HG03139 (cell line): ENCODE measurements around the gene WDR47.
"Not testable (repeated sequence)": the region's sequence is repeated elsewhere in the genome, so short reads cannot be mapped to it uniquely, and the experiment has no call there.

Experiments used
- ATAC-seq: cut with Tn5 transposase; IDR thresholded peaks from one replicate; pipeline ENCODE4 v1.9.1; 2021; ENCODE audit not compliant: unreplicated experiment

Gene WDR47

DNA sequence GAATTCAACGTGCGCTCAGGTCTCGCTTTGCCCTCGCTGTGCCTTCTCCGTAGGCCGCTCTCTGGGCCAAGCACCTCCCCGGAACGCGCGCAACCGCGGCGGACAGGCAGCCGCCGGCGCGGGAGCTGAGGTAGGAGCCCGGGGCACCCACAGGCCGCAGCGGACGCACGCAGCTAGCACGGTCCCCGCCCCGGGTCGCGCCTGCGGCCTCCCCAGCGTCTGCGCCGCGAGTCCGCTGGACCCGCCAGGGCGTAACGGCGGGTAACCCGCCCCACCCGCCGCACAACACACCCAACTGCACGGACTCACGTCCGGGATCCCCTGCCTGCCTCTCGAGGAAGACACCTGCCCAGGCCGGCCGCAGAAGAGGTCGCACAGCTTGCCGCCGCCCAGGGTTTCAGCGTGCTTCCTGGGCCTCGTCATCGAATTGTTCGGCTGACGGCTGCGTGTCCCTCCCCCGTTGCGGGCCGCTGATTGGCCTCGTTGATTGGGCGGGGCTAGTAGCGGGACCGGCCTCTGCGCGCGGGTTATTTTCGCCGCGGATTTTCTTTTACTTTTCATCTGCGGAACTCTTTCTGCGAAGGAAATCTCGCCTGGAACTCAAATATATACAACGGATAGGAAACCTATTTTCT, 78.7 kb downstream of the WDR47 start, which contains the start of gene CLCC1:
Gene CLCC1 (minus strand): TSS at position 433 of the 635 bp plus-strand sequence. CDS start 13,047 bp downstream, outside the sequence.
- ATAC-seq = peak; percentile 90

DNA sequence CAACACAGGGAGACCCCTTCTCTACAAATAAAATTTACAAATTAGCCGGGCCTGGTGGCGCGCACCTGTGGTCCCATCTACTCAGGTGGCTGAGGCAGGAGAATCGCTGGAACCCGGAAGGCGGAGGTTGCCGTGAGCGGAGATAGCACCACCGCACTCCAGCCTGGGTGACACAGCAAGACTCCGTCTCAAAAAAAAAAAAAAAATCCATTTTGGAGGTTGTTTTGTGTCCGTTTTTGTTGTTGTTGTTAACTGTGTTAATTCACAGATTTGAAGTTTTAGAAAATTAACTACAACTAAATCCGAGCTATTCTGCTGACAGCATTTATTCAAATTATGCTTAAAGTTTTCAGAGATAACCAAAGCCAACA, 79.2 kb downstream of the WDR47 start:
- no peak for ATAC-seq

DNA sequence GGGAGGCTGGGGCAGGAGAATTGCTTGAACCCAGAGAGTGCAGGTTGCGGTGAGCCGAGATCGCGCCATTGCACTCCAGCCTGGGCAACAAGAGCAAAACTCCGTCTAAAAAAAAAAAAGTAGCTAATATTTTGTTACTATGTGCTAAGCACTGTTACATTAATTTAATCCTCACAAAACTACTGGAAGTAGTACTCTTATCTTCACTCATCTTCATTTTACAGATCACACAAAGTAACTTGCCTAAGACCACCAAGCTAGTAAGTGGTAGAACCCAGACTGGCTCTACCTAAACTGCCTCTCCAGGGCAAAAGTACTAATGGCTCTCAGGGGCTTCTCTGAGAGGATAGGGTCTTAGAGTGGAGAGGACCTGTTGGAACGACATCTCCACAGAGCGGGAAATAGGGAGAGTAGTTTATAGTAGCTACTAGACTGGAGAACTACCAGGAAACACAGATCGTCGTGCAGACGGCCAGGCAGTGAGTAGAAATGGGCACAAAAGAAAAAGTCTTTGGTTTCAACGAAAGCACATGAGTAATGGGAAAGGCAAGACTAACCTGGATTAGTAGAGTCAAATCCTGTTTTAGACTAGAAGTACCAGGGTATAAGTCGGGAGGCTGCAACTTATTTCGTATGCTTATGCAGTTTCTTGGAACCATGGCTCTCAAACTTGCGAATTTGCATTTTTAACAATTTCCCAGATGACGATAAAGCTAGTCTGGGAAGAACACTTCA, 80.0 kb downstream of the WDR47 start:
- no peak for ATAC-seq

DNA sequence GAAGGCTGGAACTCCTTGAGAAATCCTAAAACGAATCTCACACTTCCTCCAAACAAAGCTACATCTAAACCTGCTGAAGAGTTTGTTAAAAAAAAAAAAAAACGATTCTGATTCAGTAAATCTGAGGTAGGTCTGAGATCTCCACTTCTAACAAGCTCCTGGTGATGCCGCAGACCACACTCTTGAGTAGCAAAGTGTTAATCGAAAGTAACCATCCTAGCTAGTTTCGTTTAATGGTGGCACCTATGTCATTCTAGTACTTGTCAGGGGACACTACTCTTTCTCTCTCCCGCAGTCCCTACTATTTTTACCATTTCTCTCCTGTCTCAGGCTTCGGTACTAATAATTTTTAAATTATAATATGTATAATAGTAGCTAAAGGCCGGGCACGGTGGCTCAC, 80.7 kb downstream of the WDR47 start:
- no peak for ATAC-seq

DNA sequence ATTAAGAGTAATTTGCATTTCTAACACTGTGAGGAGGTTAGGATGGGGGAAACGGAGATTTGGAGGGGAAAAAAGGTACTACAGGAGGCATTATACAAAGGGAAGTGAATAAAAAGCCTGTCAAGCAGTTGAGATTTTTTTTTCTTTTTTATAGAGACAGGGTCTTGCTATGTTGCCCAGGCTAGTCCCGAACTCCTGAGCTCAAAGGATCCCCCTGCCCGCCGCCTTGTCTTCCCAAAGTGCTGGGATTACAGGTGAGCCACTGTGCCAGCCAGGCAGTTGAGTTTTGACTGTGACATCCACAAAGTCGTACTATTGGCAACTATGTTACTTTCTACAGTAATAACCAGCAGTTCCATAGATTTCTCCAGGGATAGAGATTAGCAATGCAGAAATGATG, 81.2 kb downstream of the WDR47 start:
- ATAC-seq = no peak

DNA sequence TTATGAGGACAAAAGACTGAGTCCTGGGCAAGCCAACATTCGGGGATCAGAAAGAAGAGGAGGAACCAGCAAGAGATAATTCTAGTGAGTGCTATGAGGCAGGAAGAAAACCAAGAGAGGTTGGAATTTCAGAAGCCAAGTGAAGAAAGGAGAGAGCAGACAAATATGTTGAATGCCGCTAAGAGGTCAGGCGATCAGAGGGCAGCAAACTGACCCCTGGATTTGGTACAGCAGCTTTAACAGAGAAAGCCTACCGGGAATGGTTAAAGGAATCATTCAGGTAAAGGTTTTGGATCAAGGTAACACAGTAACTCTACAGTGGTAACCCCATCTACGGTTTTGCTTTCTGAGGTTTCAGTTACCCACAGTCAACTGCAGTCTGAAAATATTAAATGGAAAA, 84.0 kb downstream of the WDR47 start:
- ATAC-seq = no peak

DNA sequence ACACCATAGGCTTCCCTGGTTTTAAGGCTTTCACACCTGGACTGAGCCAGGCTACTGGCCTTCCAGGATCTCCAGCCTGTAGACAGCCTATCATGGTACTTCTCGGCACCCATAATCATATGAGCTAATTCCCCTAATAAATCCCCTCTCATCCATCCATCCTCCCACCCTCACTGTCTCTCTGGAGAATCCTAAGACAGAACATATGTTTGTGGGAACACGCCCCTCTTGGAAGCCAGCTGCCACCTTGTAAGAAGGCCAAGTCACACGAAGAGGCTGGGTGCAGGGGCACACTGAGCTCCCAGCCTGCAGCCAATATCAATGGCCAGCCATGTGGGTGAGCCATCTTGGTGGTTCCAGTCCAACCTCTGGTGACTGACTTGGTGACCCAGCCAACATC, 86.0 kb downstream of the WDR47 start:
- ATAC-seq = no peak

DNA sequence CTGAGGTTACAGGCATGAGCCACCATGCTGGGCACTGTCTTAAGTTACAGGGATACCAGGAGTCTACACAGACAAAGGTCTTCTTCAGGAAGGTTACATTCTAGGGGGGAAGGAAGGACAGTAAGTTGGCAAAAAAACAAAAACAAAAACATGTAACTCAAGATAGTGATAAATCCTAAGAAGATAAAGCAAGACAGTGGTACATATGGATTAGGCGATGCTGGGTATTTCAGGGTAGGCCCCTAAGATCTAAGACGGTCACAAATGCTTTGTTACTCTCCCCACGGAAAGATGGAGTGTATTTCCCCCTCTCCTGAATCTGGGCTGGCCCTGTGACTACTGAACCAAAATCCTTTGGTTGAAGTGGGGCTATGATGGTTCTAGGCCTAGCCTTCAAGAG, 86.8 kb downstream of the WDR47 start:
- ATAC-seq = no peak

DNA sequence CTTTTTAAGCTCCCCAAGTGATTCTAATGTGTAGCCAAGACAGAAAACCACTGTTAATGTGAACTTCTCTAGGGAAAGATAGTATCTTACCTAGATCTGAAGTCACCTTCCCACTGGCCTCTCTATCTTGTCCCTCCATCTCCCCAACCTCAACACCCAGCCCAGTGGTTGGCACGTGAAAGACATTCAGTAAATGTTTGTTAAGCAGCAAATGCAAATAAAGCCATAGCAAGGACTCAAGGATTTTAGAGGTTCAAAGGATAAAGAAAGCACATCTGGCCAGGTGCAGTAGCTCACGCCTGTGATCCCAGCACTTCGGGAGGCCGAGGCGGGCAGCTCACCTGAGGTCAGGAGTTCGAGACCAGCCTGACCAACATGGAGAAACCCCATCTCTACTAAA, 88.5 kb downstream of the WDR47 start:
- ATAC-seq = no peak

DNA sequence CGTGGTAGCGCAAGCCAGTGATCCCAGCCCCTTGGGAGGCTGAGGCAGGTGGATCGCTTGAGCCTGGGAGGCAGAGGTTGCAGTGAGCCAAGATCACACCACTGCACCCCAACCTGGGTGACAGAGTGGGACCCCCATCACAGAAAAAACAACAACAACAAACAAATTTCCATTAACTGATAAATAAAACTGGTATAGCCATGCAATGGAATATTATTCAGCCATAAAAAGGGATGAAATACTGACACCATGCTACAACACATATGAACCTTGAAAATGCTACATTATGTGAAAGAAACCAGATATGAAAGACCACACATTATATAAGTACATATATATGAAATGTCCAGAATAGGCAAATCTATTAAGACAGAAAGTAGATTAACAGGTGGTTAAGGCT, 90.7 kb downstream of the WDR47 start:
- no peak for ATAC-seq

DNA sequence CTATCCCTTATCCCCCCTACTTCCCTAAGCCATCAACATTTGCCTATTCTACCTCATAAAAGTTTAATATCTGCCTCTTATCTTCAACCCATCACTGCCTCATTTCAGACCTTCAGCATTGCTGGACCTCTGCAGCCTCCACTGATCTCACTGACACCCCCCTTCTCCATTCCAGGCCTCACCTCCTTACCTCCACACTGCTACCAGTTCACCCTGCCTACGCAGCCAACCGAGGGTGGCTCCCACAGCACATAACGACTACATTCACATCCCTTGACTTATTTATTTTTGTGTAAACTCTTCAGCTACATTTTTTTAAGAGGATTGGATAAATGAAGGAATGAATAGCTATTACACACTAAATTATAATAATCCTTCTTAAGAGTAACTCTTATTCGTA, 92.9 kb downstream of the WDR47 start:
- no peak for ATAC-seq

DNA sequence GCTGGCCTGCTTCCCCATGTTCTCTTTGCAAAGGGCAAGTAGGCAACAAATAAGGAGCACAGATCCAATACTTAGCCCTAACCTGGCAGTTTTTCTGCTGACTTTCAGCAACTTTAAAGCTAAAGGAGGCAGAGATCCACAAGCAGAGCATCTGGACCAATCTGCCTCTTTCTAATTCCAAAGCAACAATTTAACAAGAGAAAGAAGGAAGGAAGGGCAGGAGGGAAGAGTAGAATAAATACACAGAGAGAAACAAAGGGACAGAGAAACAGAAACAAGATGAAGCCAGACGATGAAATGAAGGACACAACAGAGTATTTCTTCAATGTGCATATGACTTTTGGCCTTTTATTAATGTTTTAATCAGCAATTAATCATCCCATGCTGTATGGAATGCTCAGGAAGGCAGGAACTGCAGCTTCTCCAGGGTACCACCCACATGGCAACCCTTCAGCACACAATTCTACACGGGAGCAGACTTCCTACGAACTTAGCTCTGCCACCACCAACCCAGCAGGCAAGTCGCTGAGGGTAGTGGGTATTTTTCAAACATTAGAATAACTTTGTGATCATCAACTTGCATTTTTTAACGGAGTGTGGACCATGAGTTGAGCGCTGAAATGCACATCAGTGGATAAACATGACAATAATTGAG, 93.9 kb downstream of the WDR47 start:
- ATAC-seq = no peak

DNA sequence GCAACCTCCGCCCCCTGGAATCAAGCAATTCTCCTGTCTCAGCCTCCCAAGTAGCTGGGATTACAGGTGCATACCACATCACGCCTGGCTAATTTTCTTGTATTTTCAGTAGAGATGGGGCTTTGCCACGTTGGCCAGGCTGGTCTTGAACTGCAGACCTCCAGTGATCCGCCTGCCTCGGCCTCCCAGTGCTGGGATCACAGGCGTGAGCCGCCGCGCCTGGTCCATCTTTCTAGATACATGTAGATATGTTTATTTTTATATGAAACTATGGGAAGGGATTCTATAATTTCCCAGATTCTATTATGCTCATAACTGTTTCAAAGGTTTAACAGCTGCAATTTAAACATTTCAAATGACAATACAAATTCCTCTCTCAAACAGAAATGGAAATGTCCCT, 105.7 kb downstream of the WDR47 start:
- no peak for ATAC-seq

DNA sequence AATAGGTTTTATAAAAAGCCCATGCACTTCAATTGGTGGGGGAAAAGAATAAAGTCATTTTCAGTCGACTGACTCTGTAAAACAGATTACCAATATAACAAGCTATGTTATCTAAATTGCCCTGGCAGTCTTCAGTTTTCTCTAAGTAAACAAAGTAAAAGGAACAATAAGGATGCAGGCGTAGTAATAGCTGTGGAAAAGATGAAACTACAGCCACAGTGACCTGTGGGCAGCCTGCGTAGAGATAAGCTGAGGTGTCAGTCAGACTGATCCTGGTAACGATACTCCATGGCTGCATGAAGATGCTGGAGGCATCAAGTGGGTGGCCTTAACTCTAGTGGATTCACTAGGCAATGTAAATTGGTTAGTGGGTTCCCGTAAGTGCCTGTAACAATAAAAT, 108.0 kb downstream of the WDR47 start:
- ATAC-seq = no peak

DNA sequence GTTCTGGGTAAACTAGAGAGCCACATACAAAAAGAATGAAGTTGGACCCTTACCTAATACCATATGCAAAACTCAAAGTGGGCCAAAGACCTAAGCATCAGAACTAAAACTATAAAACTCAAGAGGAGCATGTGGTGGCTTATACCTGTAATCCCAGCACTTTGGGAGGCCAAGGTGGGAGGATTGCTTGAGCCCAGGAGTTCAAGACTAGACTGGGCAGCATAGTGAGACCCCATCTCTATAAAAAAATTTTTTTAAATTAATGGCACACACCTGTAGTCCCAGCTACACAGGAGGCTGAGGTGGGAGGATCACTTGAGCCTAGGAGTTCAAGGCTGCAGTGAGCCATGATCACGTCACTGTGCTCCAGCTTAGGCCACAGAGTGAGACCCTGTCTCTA, 114.3 kb downstream of the WDR47 start:
- ATAC-seq = not testable (repeated sequence)

DNA sequence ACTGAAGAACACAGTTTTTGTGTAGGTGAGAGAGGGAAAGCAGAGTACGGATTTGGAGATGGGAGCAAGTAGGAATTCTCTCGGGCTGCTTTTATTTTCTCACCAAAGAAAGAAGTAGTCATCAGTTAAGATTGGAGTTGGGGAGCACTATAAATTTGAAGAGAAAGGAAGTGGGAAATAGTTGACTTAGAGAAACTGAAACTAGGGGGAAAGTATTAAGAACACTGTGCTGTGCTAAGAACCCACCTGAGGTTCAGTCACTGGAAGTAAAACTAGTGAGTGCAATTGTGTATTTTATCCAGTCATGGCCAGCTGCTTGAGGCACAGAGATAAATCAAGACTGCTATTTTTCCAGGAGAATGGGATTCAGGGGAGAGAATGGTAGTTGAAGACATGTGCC, 116.0 kb downstream of the WDR47 start:
- no peak for ATAC-seq
